ENCODE results near the gene NUP153. TPM values are rescaled to one million over a fixed set of nuclear protein-coding genes. Genes with fewer than 3 reads are reported as not detected.

NUP153 gene
- total and polyA plus RNA-seq, 10 of the 15 experiments (the other 5 are each of a cell fraction or from before 2014, with no cell fraction given) = 13.9 to 77.7 (median 56.2) TPM

- FAIRE-seq (no peak), DNase-seq (ENCODE audit: low read depth, low spot score) (no peak), ATAC-seq (no peak)
- Histone ChIP-seq H3K36me3 (ENCODE audit: control insufficient read depth in 2 of 2, insufficient read depth in 2 of 2, low read length in 1 of 2) (no peaks in the 10 kb centered on the region), H3K79me2 (ENCODE audit: control insufficient read depth, insufficient read depth, low read length) (peaks cover 3% of the 10 kb centered on the region), H3K27me3 (replicated peaks in 1 of 2; ENCODE audit: control insufficient read depth in 2 of 2, insufficient read depth in 2 of 2, low read length in 1 of 2) (no peaks in the 10 kb centered on the region), H4K20me1 (ENCODE audit: control insufficient read depth, insufficient read depth) (no peaks in the 10 kb centered on the region), H3K4me3 (no peak overlapping the region), H3K4me2 (ENCODE audit: control insufficient read depth, insufficient read depth) (no peak overlapping the region), H3K9me3 (replicated peaks; ENCODE audit: control insufficient read depth, insufficient read depth, low read length) (no peaks in the 10 kb centered on the region), H3K9ac (ENCODE audit: control insufficient read depth, insufficient read depth, low read length) (no peak overlapping the region), H3K4me1 (ENCODE audit: control insufficient read depth, insufficient read depth, low read length) (peaks cover 5% of the 10 kb centered on the region; the same call in 1 of the 2 replicates), H3K27ac (ENCODE audit: control insufficient read depth, insufficient read depth) (no peak overlapping the region), H2AFZ (ENCODE audit: control insufficient read depth, low read depth, low read length) (no peak overlapping the region)
- no peak for TF ChIP-seq IKZF1 (conservative IDR thresholded peaks at IDR 0.05)
- TF ChIP-seq, protein P1, sequence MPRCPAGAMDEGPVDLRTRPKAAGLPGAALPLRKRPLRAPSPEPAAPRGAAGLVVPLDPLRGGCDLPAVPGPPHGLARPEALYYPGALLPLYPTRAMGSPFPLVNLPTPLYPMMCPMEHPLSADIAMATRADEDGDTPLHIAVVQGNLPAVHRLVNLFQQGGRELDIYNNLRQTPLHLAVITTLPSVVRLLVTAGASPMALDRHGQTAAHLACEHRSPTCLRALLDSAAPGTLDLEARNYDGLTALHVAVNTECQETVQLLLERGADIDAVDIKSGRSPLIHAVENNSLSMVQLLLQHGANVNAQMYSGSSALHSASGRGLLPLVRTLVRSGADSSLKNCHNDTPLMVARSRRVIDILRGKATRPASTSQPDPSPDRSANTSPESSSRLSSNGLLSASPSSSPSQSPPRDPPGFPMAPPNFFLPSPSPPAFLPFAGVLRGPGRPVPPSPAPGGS (IDR thresholded peaks at IDR 0.05; ENCODE audit: borderline replicate concordance, insufficient read depth, low read depth, low read length, poor library complexity, severe bottlenecking) = no peak
- WGBS (ENCODE audit: insufficient coverage, insufficient replicate concordance, low lambda C conversion rate, missing lambda C conversion rate) = 93% methylated on average over 3 of the region's 3 CpGs
- BruUV-seq (replicated peaks) = no TSS peak
- POLR2A ChIA-PET = no interaction called here
- RAD21 ChIA-PET (ENCODE audit: unreplicated experiment) = no interaction called here
- intact Hi-C loops (cut with micrococcal nuclease; ENCODE audit: unreplicated experiment) (no loop called here), in situ Hi-C loops (cut with MboI) (no loop called here)
- CTCF ChIA-PET = interaction anchor here (0.7 to 1.2 kb wide), 2 partner anchors 9 to 207 kb away, joined by 3 to 5 read pairs; no protein-coding TSS in a partner anchor
- SMC1A ChIA-PET (ENCODE audit: uncharacterized antibody, unreplicated experiment) = no interaction called here
Observed at GRCh38 chr6:17596085-17596484, 110.6 kb downstream of the NUP153 start.

DNA sequence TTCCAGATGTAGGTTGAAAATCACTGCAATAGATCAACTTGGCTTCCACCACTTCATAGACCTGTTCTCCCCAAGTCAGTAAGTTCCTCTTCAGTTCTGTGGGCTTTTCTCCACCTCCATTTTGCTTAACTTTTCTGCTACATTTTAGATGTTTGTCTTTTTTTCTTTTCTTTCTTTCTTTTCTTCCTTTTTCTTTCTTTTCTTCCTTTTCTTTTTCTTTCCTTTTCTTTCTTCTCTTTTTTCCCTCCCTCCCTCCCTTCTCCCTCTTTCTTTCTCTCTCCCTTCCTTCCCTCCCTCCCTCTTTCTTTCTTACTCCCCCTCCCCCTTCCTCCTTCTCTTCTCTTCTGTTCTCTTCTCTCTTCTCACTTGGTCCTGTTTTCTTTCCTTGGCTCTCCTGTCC lies 113.5 kb downstream of the NUP153 start:
- intact Hi-C loops (cut with micrococcal nuclease; ENCODE audit: unreplicated experiment) = no loop called here
- ChIA-PET POLR2A (no interaction called here), CTCF (interaction anchor here (1.1 to 2.6 kb wide), 3 partner anchors 9 to 222 kb away, joined by 3 to 9 read pairs (median 4); no protein-coding TSS in a partner anchor), RAD21 (ENCODE audit: unreplicated experiment) (no interaction called here), SMC1A (ENCODE audit: uncharacterized antibody, unreplicated experiment) (no interaction called here)
- H3K27ac ChIP-seq (ENCODE audit: control insufficient read depth, insufficient read depth) = no peak overlapping the region
- H2AFZ ChIP-seq (ENCODE audit: control insufficient read depth, low read depth, low read length) = no peak overlapping the region
- H3K9me3 ChIP-seq (replicated peaks; ENCODE audit: control insufficient read depth, insufficient read depth, low read length) = no peaks in the 10 kb centered on the region
- no peaks in the 10 kb centered on the region for H4K20me1 ChIP-seq (ENCODE audit: control insufficient read depth, insufficient read depth)
- peaks cover 5% of the 10 kb centered on the region; the same call in 1 of the 2 replicates for H3K4me1 ChIP-seq (ENCODE audit: control insufficient read depth, insufficient read depth, low read length)
- H3K4me2 ChIP-seq (ENCODE audit: control insufficient read depth, insufficient read depth) = no peak overlapping the region
- BruUV-seq (replicated peaks) = no TSS peak
- no peak overlapping the region for H3K9ac ChIP-seq (ENCODE audit: control insufficient read depth, insufficient read depth, low read length)
- ATAC-seq = no peak
- H3K79me2 ChIP-seq (ENCODE audit: control insufficient read depth, insufficient read depth, low read length) = no peaks in the 10 kb centered on the region
- FAIRE-seq = no peak
- no peaks in the 10 kb centered on the region for H3K27me3 ChIP-seq (replicated peaks in 1 of 2; ENCODE audit: control insufficient read depth in 2 of 2, insufficient read depth in 2 of 2, low read length in 1 of 2)
- no peak for DNase-seq (ENCODE audit: low read depth, low spot score)
- H3K4me3 ChIP-seq = no peak overlapping the region
- in situ Hi-C loops (cut with MboI) = loop anchor here (5.0 kb wide), 1 partner anchor 209 kb away; no protein-coding TSS in a partner anchor
- no peaks in the 10 kb centered on the region for H3K36me3 ChIP-seq (ENCODE audit: control insufficient read depth in 2 of 2, insufficient read depth in 2 of 2, low read length in 1 of 2)
- TF ChIP-seq ASH2L (IDR thresholded peaks at IDR 0.05; ENCODE audit: borderline replicate concordance, low read depth) (no peak), POLR2A (IDR thresholded peaks at IDR 0.05; ENCODE audit: low read depth, low read length) (no peak), POU2F2 (IDR thresholded peaks at IDR 0.05; ENCODE audit: borderline replicate concordance, low read depth, low read length) (no peak), SP1 (IDR thresholded peaks at IDR 0.05; ENCODE audit: low read depth, low read length) (no peak), RUNX3 (IDR thresholded peaks at IDR 0.05; ENCODE audit: low read length) (no peak), PAX8 (IDR thresholded peaks at IDR 0.05) (no peak)
- TF ChIP-seq, protein P2, sequence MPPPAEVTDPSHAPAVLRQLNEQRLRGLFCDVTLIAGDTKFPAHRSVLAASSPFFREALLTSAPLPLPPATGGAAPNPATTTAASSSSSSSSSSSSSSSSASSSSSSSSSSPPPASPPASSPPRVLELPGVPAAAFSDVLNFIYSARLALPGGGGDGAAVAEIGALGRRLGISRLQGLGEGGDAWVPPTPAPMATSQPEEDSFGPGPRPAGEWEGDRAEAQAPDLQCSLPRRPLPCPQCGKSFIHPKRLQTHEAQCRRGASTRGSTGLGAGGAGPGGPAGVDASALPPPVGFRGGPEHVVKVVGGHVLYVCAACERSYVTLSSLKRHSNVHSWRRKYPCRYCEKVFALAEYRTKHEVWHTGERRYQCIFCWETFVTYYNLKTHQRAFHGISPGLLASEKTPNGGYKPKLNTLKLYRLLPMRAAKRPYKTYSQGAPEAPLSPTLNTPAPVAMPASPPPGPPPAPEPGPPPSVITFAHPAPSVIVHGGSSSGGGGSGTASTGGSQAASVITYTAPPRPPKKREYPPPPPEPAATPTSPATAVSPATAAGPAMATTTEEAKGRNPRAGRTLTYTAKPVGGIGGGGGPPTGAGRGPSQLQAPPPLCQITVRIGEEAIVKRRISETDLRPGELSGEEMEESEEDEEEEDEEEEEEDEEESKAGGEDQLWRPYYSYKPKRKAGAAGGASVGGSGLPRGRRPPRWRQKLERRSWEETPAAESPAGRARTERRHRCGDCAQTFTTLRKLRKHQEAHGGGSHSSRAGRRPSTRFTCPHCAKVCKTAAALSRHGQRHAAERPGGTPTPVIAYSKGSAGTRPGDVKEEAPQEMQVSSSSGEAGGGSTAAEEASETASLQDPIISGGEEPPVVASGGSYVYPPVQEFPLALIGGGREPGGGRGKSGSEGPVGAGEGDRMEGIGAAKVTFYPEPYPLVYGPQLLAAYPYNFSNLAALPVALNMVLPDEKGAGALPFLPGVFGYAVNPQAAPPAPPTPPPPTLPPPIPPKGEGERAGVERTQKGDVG (CRISPR knock-in tag; IDR thresholded peaks at IDR 0.05) = no peak

Data from GM12878 (cell line).